HCT116 (cell line): ENCODE measurements around the gene KIAA0232. TPM values are rescaled to one million over a fixed set of nuclear protein-coding genes. Genes with fewer than 3 reads are reported as not detected.

Experiments
- ATAC-seq: fragments of 200-7000 bp; cut with Tn5 transposase; 2 replicates; pipeline ENCODE4 v1.9.1; 2020; ENCODE audit warnings: mild to moderate bottlenecking, moderate library complexity
- BruUV-seq: library from RNA; stranded (reverse); fragments of 400-500 nt; replicated peaks from 2 replicates; lab custom pipeline; 2021; lab: Mats Ljungman, UMichigan
- CTCF ChIA-PET: fragments of 300-600 bp; sonication (Branson Sonifier 250); formaldehyde crosslinking; loops from one replicate; lab custom pipeline; 2021; ENCODE audit warnings: antibody characterized with exemption; lab: Charles Lee
- POLR2A ChIA-PET: fragments of 300-600, 350-600 bp; sonication (Branson Sonifier 250); formaldehyde crosslinking; loops from one replicate; lab custom pipeline; 2021; ENCODE audit warnings: antibody characterized with exemption; lab: Charles Lee
- RAD21 ChIA-PET, 2 experiments: fragments of 300-600 bp; sonication (Branson Sonifier 250); formaldehyde crosslinking; loops; one replicate each; lab custom pipeline; 2023; ENCODE audit warnings: low total read pairs in 2 of 2; ENCODE audit not compliant: uncharacterized antibody in 2 of 2, unreplicated experiment in 2 of 2, low non-redundant PET in 1 of 2; lab: Charles Lee
- DNase-seq: peaks from one replicate; pipeline ENCODE4 v3.0.0-alpha.2; 2010; ENCODE audit warnings: low read depth, low spot score
- H2AFZ ChIP-seq: fragments of 200-600 bp; shearing (Covaris generic), sonication (generic); 2 replicates; pipeline ENCODE4 v1.6.1; 2017; ENCODE audit warnings: low read depth, mixed run types, mixed read lengths, antibody characterized with exemption, low read length; ENCODE audit not compliant: poor library complexity, severe bottlenecking
- H3K27ac ChIP-seq: 2 replicates; pipeline ENCODE4 v1.5.1; 2012; ENCODE audit warnings: low read depth, low read length
- H3K27me3 ChIP-seq: fragments of 200-600 bp; sonication (generic); 2 replicates; pipeline ENCODE4 v1.6.1; 2016; ENCODE audit warnings: mixed run types, low read length, mixed read lengths; ENCODE audit not compliant: insufficient read depth
- H3K36me3 ChIP-seq, 2 experiments: fragments of 200-500 bp in 1 of 2; fragments of 200-600 bp in 1 of 2; sonication (Bioruptor generic) in 1 of 2; sonication (generic) in 1 of 2; 2 replicates each; pipeline versions ENCODE4 v1.5.1 to v1.6.1; 2014 to 2016; ENCODE audit warnings: low read length in 2 of 2, inconsistent platforms in 1 of 2, mixed read lengths in 1 of 2, mixed run types in 1 of 2; ENCODE audit not compliant: insufficient read depth in 2 of 2, control insufficient read depth in 1 of 2
- H3K4me1 ChIP-seq, 2 experiments: fragments of 200-600 bp in 1 of 2; sonication (generic) in 1 of 2; 2 replicates each; pipeline versions ENCODE4 v1.5.1 to v1.6.1; 2012 to 2017; ENCODE audit warnings: low read length in 2 of 2, inconsistent platforms in 1 of 2, mild to moderate bottlenecking in 1 of 2, mixed read lengths in 1 of 2, mixed run types in 1 of 2, moderate library complexity in 1 of 2; ENCODE audit not compliant: insufficient read depth in 2 of 2, control insufficient read depth in 1 of 2
- H3K4me2 ChIP-seq: fragments of 200-600 bp; sonication (generic); 2 replicates; pipeline ENCODE4 v1.6.1; 2017; ENCODE audit warnings: mixed run types, low read length, mixed read lengths
- H3K4me3 ChIP-seq, 2 experiments: fragments of 200-600 bp in 1 of 2; sonication (generic) in 1 of 2; replicated peaks in 1 of 2; 2 replicates each; pipeline ENCODE4 v1.5.1; 2011 to 2016; ENCODE audit warnings: low read length in 2 of 2, control low read depth in 1 of 2, low read depth in 1 of 2, mild to moderate bottlenecking in 1 of 2, mixed read lengths in 1 of 2, mixed run types in 1 of 2
- H3K79me2 ChIP-seq: fragments of 200-600 bp; sonication (generic); 2 replicates; pipeline ENCODE4 v1.6.1; 2017; ENCODE audit warnings: mild to moderate bottlenecking, mixed run types, low read length, moderate library complexity, mixed read lengths; ENCODE audit not compliant: insufficient read depth
- H3K9ac ChIP-seq: fragments of 200-600 bp; sonication (generic); 2 replicates; pipeline ENCODE4 v1.6.1; 2016; ENCODE audit warnings: low read length, mixed read lengths
- H3K9me2 ChIP-seq: fragments of 200-600 bp; sonication (generic), shearing (Covaris generic); 2 replicates; pipeline ENCODE4 v1.6.1; 2017; ENCODE audit warnings: mixed run types, mild to moderate bottlenecking, moderate library complexity; ENCODE audit not compliant: insufficient read depth
- H3K9me3 ChIP-seq, 2 experiments: fragments of 200-500 bp in 1 of 2; fragments of 200-600 bp in 1 of 2; sonication (Bioruptor generic) in 1 of 2; sonication (generic) in 1 of 2; 2 replicates each; pipeline ENCODE4 v1.6.1; 2014 to 2017; ENCODE audit warnings: low read length in 2 of 2, mixed read lengths in 2 of 2, inconsistent platforms in 1 of 2, low read depth in 1 of 2, mild to moderate bottlenecking in 1 of 2, mixed run types in 1 of 2, moderate library complexity in 1 of 2; ENCODE audit not compliant: control insufficient read depth in 1 of 2, insufficient read depth in 1 of 2
- H4K20me1 ChIP-seq: fragments of 200-600 bp; sonication (generic), shearing (Covaris generic); 2 replicates; pipeline ENCODE4 v1.6.1; 2017; ENCODE audit warnings: mixed run types, mild to moderate bottlenecking, moderate library complexity; ENCODE audit not compliant: insufficient read depth
- CBX3 ChIP-seq: IDR thresholded peaks from 2 replicates; pipeline ENCODE4 v1.6.1; 2012; ENCODE audit warnings: low read depth
- EGR1 ChIP-seq: IDR thresholded peaks from 2 replicates; pipeline ENCODE4 v1.6.1; 2012; ENCODE audit warnings: low read depth
- EZH2 ChIP-seq: fragments of 200-600 bp; sonication (generic); IDR thresholded peaks from 2 replicates; pipeline ENCODE4 v1.6.1; 2017; ENCODE audit warnings: antibody characterized with exemption, mixed run types
- EZH2phosphoT487 ChIP-seq: fragments of 200-600 bp; IDR thresholded peaks from 2 replicates; pipeline ENCODE4 v1.6.1; 2018; ENCODE audit warnings: antibody characterized with exemption, borderline replicate concordance
- FOSL1 ChIP-seq: IDR thresholded peaks from 2 replicates; pipeline ENCODE4 v1.6.1; 2012; ENCODE audit warnings: low read depth
- MAX ChIP-seq: IDR thresholded peaks from 2 replicates; pipeline ENCODE4 v1.6.1; 2012
- POLR2A ChIP-seq: IDR thresholded peaks from 2 replicates; pipeline ENCODE4 v1.7.0; 2011; ENCODE audit warnings: borderline replicate concordance; ENCODE audit not compliant: insufficient read depth, insufficient read length; ENCODE audit errors: extremely low read depth
- RAD21 ChIP-seq: IDR thresholded peaks from 2 replicates; pipeline ENCODE4 v1.6.1; 2012; ENCODE audit warnings: low read depth, mild to moderate bottlenecking
- SIN3A ChIP-seq: IDR thresholded peaks from 2 replicates; pipeline ENCODE4 v1.6.1; 2012; ENCODE audit warnings: low read depth
- SP1 ChIP-seq: IDR thresholded peaks from 2 replicates; pipeline ENCODE4 v1.6.1; 2012; ENCODE audit warnings: low read depth
- TCF7L2 ChIP-seq: IDR thresholded peaks from 2 replicates; pipeline ENCODE4 v1.7.0; 2011; ENCODE audit warnings: borderline replicate concordance, inconsistent platforms; ENCODE audit not compliant: insufficient read depth, insufficient read length; ENCODE audit errors: extremely low read depth
- YY1 ChIP-seq: IDR thresholded peaks from 2 replicates; pipeline ENCODE4 v1.6.1; 2011; ENCODE audit warnings: low read length, low read depth, moderate library complexity, mild to moderate bottlenecking; ENCODE audit not compliant: insufficient replicate concordance; ENCODE audit errors: extremely low read depth
- ZFX ChIP-seq: fragments of 450-650 bp; IDR thresholded peaks from 2 replicates; pipeline ENCODE4 v1.6.1; 2017
- ZNF274 ChIP-seq: fragments of 200-500 bp; sonication (Bioruptor generic); IDR thresholded peaks from 2 replicates; pipeline ENCODE4 v1.6.1; 2014; ENCODE audit warnings: mild to moderate bottlenecking, low read depth, low read length, inconsistent platforms
- intact Hi-C: fragments of 100-400 bp; cut with micrococcal nuclease; formaldehyde crosslinking; loops from 2 replicates; pipeline ENCODE4 v1.10.0; 2022
- total RNA-seq: library from RNA; stranded (reverse); gene quantifications from one replicate; pipeline ENCODE4 v1.2.1, GENCODE V29; 2021; ENCODE audit not compliant: unreplicated experiment
- TF ChIP-seq, protein P1 (sequence below): IDR thresholded peaks from 2 replicates; pipeline ENCODE4 v1.6.1; 2012
- TF ChIP-seq, protein P2 (sequence below): IDR thresholded peaks from 2 replicates; pipeline ENCODE4 v1.6.1; 2012; ENCODE audit warnings: low read depth

KIAA0232 gene
- total RNA-seq, 1 experiment from 2014 or later = 18.1 TPM

- no peak for TF ChIP-seq MAX
- TF ChIP-seq YY1 = no peak
- TF ChIP-seq ZNF274 = no peak
- no peak for TF ChIP-seq CBX3
- TF ChIP-seq TCF7L2 = no peak
- no peak for TF ChIP-seq EZH2
Measured at GRCh38 chr4:6768539-6768905, 14.0 kb upstream of the KIAA0232 start (continued).

DNA sequence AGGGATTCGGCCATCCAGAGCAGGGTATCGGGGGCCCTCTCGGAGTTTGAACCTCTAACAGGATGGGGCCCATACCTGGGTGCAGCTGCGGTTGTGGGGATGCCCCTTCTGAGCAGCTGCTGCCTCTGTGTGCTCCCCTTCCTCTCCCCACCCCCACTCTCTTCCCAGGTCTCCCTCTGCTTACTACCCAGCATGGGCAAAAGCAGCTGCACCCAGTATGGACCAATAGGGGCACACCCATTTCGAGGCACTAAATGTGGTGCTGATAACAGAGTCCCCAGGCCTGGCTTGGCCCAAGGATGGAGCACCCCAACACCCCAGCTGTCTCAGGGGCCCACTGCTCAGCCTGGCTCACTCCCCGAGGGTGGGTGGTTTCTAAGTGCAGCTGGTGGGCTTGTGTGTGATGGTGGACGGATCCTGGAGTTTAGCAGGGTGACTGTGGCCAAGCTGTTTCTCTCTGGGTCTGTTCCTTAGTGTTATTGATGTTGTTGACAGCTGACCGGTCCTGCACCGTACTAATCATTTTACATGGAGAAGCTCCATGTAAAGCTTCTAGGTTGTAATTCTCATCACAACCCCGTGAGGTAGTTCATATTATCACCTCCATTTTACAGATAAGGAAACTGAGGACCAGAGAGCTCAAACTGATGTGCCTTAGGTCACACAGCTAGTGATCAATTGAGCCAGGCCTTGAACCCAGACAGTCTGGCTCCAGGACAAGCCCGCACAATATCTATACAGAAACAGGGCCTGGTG, 13.1 kb upstream of the KIAA0232 start:
- intact Hi-C loops = no loop called here
- H4K20me1 ChIP-seq = no peaks in the 10 kb centered on the region
- H2AFZ ChIP-seq = no peak overlapping the region
- no peaks in the 10 kb centered on the region for H3K9me2 ChIP-seq
- peaks cover 16 to 35% of the 10 kb centered on the region in 2 experiments for H3K4me1 ChIP-seq
- RAD21 ChIA-PET = no interaction called here
- no peaks in the 10 kb centered on the region for H3K36me3 ChIP-seq
- no peak for DNase-seq
- H3K27ac ChIP-seq = no peak overlapping the region
- no peaks in the 10 kb centered on the region for H3K27me3 ChIP-seq
- POLR2A ChIA-PET = no interaction called here
- CTCF ChIA-PET = no interaction called here
- H3K4me3 ChIP-seq = no peak overlapping the region
- H3K4me2 ChIP-seq = no peak overlapping the region
- BruUV-seq = no TSS peak
- TF ChIP-seq MAX (no peak), FOSL1 (no peak), YY1 (no peak), CBX3 (no peak), EGR1 (no peak), SIN3A (no peak), ZFX (no peak), EZH2phosphoT487 (no peak), SP1 (no peak), RAD21 (no peak), ZNF274 (no peak), POLR2A (no peak)
- TF ChIP-seq, protein P1, sequence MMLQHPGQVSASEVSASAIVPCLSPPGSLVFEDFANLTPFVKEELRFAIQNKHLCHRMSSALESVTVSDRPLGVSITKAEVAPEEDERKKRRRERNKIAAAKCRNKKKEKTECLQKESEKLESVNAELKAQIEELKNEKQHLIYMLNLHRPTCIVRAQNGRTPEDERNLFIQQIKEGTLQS = no peak
- TF ChIP-seq, protein P2, sequence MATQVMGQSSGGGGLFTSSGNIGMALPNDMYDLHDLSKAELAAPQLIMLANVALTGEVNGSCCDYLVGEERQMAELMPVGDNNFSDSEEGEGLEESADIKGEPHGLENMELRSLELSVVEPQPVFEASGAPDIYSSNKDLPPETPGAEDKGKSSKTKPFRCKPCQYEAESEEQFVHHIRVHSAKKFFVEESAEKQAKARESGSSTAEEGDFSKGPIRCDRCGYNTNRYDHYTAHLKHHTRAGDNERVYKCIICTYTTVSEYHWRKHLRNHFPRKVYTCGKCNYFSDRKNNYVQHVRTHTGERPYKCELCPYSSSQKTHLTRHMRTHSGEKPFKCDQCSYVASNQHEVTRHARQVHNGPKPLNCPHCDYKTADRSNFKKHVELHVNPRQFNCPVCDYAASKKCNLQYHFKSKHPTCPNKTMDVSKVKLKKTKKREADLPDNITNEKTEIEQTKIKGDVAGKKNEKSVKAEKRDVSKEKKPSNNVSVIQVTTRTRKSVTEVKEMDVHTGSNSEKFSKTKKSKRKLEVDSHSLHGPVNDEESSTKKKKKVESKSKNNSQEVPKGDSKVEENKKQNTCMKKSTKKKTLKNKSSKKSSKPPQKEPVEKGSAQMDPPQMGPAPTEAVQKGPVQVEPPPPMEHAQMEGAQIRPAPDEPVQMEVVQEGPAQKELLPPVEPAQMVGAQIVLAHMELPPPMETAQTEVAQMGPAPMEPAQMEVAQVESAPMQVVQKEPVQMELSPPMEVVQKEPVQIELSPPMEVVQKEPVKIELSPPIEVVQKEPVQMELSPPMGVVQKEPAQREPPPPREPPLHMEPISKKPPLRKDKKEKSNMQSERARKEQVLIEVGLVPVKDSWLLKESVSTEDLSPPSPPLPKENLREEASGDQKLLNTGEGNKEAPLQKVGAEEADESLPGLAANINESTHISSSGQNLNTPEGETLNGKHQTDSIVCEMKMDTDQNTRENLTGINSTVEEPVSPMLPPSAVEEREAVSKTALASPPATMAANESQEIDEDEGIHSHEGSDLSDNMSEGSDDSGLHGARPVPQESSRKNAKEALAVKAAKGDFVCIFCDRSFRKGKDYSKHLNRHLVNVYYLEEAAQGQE = no peak
- TF ChIP-seq, all 23 proteins: peak for 0
- no peak for ATAC-seq
- no peaks in the 10 kb centered on the region for H3K9me3 ChIP-seq
- H3K79me2 ChIP-seq = no peaks in the 10 kb centered on the region
- H3K9ac ChIP-seq = no peak overlapping the region
